ENCODE measurements around the gene VEPH1. TPM values are rescaled to one million over a fixed set of nuclear protein-coding genes. Genes with fewer than 3 reads are reported as not detected.

Gene VEPH1
- total RNA-seq, 1 donor = 152 TPM

DNA sequence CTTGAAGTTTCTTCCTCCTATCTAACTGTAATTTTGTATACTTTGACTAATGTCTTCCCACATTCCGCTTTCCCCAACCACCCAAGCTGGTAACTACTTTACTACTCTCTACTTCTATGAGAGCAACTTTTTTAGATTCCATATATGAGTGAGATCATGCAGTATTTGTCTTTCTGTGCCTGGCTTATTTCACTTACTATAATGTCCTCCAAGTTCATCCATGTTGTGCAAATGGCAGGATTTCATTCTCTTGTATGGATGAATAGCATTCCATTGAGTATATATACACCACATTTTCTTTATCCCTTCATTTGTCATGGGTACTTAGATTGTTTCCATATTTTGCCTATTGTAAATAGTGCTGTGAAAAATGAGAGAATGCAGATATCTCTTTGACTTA lies 264.8 kb downstream of the VEPH1 start:
- peak; percentile 60 for DNase-seq (ENCODE audit: low read depth)
- TF ChIP-seq, protein P1, sequence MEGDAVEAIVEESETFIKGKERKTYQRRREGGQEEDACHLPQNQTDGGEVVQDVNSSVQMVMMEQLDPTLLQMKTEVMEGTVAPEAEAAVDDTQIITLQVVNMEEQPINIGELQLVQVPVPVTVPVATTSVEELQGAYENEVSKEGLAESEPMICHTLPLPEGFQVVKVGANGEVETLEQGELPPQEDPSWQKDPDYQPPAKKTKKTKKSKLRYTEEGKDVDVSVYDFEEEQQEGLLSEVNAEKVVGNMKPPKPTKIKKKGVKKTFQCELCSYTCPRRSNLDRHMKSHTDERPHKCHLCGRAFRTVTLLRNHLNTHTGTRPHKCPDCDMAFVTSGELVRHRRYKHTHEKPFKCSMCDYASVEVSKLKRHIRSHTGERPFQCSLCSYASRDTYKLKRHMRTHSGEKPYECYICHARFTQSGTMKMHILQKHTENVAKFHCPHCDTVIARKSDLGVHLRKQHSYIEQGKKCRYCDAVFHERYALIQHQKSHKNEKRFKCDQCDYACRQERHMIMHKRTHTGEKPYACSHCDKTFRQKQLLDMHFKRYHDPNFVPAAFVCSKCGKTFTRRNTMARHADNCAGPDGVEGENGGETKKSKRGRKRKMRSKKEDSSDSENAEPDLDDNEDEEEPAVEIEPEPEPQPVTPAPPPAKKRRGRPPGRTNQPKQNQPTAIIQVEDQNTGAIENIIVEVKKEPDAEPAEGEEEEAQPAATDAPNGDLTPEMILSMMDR (IDR thresholded peaks at IDR 0.05; ENCODE audit: insufficient read depth, low read length) = no peak
- no peak overlapping the region for H3K4me3 ChIP-seq (ENCODE audit: low read depth, low read length)

DNA sequence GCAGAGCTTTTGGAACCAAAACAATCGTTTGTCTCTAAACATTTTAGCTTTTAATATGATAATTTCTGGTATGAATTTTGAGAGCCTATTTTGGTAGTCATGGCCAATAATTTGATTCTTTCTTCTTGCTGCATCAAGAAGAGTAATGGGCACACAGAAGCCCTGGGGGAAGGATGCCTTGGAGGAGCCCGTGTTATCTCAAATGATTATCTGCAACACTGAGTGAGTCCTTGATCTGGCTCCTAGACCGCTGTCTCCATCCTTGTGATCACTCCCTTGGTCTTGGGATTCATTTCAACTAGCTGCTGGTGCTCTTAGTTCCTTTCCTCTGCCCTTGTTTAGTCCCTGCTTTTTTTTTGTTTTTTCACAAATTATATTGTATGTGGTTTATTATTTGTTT lies 265.3 kb downstream of the VEPH1 start:
- H3K4me3 ChIP-seq (ENCODE audit: low read depth, low read length) = no peak overlapping the region
- no peak for DNase-seq (ENCODE audit: low read depth)
- TF ChIP-seq, protein P1 (IDR thresholded peaks at IDR 0.05; ENCODE audit: insufficient read depth, low read length) = no peak

DNA sequence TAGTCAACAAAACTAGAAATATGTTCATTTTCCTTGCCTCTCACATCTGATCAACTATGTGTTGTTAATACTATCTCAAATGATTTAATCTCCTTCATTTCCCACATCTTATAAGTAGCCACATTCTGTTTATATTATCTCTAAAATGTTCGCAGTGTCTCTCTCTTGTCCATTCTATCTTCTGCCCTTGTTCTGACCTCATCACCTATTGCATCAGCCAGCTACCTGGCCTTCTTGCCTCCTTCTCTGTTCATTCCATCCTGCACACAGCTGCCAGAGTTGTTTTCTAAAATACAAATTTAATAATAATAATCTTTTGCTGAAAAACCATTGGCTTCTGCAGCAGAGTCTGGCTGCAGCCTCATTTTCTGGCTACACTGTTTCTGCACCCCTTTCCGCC lies 267.9 kb downstream of the VEPH1 start:
- TF ChIP-seq, protein P1 (IDR thresholded peaks at IDR 0.05; ENCODE audit: insufficient read depth, low read length) = no peak
- DNase-seq (ENCODE audit: low read depth) = no peak
- no peak overlapping the region for H3K4me3 ChIP-seq (ENCODE audit: low read depth, low read length)

DNA sequence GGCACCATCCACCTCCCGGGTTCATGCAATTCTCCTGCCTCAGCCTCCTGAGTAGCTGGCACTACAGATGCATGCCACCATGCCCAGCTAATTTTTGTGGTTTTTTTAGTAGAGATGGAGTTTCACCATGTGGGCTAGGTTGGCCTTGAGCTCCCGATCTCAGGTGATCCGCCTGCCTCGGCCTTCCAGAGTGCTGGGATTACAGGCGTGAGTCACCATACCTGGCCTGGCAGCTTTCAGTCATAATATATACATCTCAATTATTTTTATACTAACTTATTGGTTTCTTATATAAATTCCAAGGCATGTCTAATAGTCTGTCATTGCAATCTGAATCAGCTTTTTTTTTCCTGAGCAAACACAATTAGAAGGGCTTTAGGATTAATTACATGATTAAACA lies 269.3 kb downstream of the VEPH1 start:
- TF ChIP-seq, protein P1 (IDR thresholded peaks at IDR 0.05; ENCODE audit: insufficient read depth, low read length) = no peak
- no peak overlapping the region for H3K4me3 ChIP-seq (ENCODE audit: low read depth, low read length)
- DNase-seq (ENCODE audit: low read depth) = no peak

DNA sequence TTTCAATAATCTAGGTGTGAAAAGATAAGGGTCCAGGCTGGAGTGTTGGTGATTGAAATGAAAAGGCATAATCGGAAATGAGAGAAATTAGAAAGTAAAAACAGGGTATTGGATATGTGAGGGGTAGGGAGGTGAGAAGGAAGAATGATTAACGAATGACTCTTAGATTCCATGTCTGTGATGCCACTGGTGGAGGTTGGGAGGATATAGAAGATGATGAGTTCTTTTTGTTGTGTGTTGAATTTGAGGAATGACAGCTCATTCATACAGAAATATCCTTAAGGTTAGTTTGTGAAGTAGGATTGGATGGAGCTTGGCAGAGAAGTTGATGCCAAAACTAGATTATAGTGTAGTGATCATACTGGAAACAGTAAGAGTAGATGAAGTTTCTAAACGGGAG lies 271.1 kb downstream of the VEPH1 start:
- no peak for DNase-seq (ENCODE audit: low read depth)

DNA sequence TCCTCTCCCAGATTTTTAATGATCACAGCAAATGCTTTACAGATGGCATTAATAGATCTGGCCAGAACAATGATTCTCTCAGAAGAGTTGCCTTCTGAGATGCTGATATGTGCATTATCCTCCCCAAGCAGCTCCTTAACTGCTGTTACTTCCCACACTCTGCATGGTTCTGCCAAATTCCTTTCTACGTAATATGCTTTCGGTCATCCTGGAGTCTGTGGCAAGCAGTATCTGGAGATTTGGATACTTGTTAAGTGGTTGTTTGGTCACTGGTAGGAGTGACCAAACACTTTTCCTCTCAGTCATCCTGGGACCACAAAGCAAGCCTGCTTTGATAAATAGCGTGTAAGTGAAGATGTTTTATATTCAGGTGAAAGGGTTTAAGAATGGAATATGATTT lies 272.1 kb downstream of the VEPH1 start:
- TF ChIP-seq, protein P1 (IDR thresholded peaks at IDR 0.05; ENCODE audit: insufficient read depth, low read length) = no peak
- H3K4me3 ChIP-seq (ENCODE audit: low read depth, low read length) = no peak overlapping the region
- peak; percentile 79 for DNase-seq (ENCODE audit: low read depth)

More for the DNA sequence above, 271.1 kb downstream of the VEPH1 start:
- no peak overlapping the region for H3K4me3 ChIP-seq (ENCODE audit: low read depth, low read length)
- TF ChIP-seq, protein P1 (IDR thresholded peaks at IDR 0.05; ENCODE audit: insufficient read depth, low read length) = no peak

DNA sequence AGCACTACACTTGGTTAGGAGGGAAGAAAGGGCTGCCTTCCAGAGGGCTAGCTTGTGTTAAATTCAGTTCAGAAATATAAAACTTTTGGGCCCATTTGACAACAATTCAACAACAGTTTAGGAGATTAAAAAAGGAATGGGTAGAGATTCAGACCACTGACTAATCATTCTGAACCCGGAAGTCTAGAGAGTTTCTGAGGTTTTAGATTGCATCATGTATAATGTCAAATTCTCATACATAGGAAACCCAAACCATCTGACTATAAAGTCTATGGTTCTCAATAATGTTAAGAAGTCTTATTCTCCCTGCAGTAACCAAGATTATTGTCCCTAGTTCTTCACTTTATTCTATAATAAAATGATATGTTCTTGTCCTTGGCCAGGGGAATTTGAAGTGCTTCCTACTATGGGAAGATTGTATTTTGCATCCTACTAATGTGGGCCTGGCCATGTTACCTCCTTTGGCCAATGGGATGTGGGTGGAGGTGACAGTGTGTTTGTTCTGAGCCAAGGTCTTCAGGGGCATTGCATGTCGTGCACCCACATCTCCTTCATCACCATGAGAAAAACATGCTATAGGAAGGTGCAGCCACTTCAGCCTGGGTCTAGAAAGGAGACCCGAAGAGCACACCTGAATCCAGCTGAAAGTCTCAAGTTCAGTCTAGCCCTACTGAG lies 276.9 kb downstream of the VEPH1 start:
- H3K4me3 ChIP-seq (ENCODE audit: low read depth, low read length) = no peak overlapping the region
- TF ChIP-seq, protein P1 (IDR thresholded peaks at IDR 0.05; ENCODE audit: insufficient read depth, low read length) = no peak
- DNase-seq (ENCODE audit: low read depth) = peak; percentile 53
